SK-N-SH (cell line): ENCODE measurements around the gene FDX1. TPM values are rescaled to one million over a fixed set of nuclear protein-coding genes. Genes with fewer than 3 reads are reported as not detected.

Experiments
- CTCF ChIA-PET: fragments of 300-600, 350-600 bp; formaldehyde crosslinking; extraction: SDS; loops from one replicate; lab custom pipeline; 2021; lab: Yijun Ruan, JAX
- POLR2A ChIA-PET: fragments of 350-600 bp; sonication (Branson Sonifier 250); formaldehyde crosslinking; extraction: SDS; loops from one replicate; lab custom pipeline; 2020; ENCODE audit warnings: antibody characterized with exemption, inconsistent platforms; lab: Yijun Ruan, JAX
- DNase-seq: peaks from one replicate; pipeline ENCODE4 v3.0.0; 2012
- H2AFZ ChIP-seq: fragments of 200-600 bp; sonication (generic); 2 replicates; pipeline ENCODE4 v1.8.1; 2016; ENCODE audit warnings: antibody characterized with exemption, mild to moderate bottlenecking, low read depth
- H3F3A ChIP-seq: fragments of 200-600 bp; sonication (generic); replicated peaks from 2 replicates; pipeline ENCODE3; 2016; ENCODE audit warnings: antibody characterized with exemption, mild to moderate bottlenecking; ENCODE audit not compliant: insufficient read depth
- H3K27ac ChIP-seq, 2 experiments: fragments of 200-500 bp in 1 of 2; fragments of 200-600 bp in 1 of 2; sonication (Bioruptor generic) in 1 of 2; sonication (generic), shearing (Covaris generic) in 1 of 2; 2 replicates each; pipeline versions ENCODE4 v1.5.1 to v1.6.1; 2014 to 2016; ENCODE audit warnings: low read depth in 2 of 2, inconsistent platforms in 1 of 2, low read length in 1 of 2, mild to moderate bottlenecking in 1 of 2, mixed read lengths in 1 of 2
- H3K27me3 ChIP-seq: fragments of 200-600 bp; sonication (generic), shearing (Covaris generic); 2 replicates; pipeline ENCODE4 v1.6.1; 2016; ENCODE audit warnings: mixed run types; ENCODE audit not compliant: insufficient read depth
- H3K36me3 ChIP-seq, 2 experiments: fragments of 200-500 bp in 1 of 2; fragments of 200-600 bp in 1 of 2; sonication (Bioruptor generic) in 1 of 2; sonication (generic) in 1 of 2; replicated peaks in 1 of 2; 2 replicates each; pipeline versions ENCODE3 to v1.5.1; 2014 to 2016; ENCODE audit warnings: low read length in 1 of 2, mild to moderate bottlenecking in 1 of 2; ENCODE audit not compliant: insufficient read depth in 2 of 2, control insufficient read depth in 1 of 2
- H3K4me1 ChIP-seq, 2 experiments: fragments of 200-500 bp in 1 of 2; fragments of 200-600 bp in 1 of 2; sonication (Bioruptor generic) in 1 of 2; sonication (generic), shearing (Covaris generic) in 1 of 2; 2 replicates each; pipeline versions ENCODE4 v1.5.1 to v1.6.1; 2014 to 2016; ENCODE audit warnings: low read depth in 1 of 2, low read length in 1 of 2, mixed run types in 1 of 2; ENCODE audit not compliant: insufficient read depth in 2 of 2, control insufficient read depth in 1 of 2
- H3K4me2 ChIP-seq: fragments of 200-600 bp; sonication (generic), shearing (Covaris generic); 2 replicates; pipeline ENCODE4 v1.6.1; 2017; ENCODE audit warnings: mixed run types
- H3K4me3 ChIP-seq, 2 experiments: fragments of 200-500 bp in 1 of 2; fragments of 200-600 bp in 1 of 2; sonication (Bioruptor generic) in 1 of 2; sonication (generic), shearing (Covaris generic) in 1 of 2; 2 replicates each; pipeline versions ENCODE4 v1.5.1 to v1.8.1; 2014 to 2016; ENCODE audit warnings: low read depth in 2 of 2, inconsistent platforms in 1 of 2, low read length in 1 of 2, mild to moderate bottlenecking in 1 of 2, mixed read lengths in 1 of 2, moderate library complexity in 1 of 2
- H3K79me2 ChIP-seq: fragments of 200-600 bp; sonication (generic); 2 replicates; pipeline ENCODE4 v1.8.1; 2017; ENCODE audit warnings: mild to moderate bottlenecking; ENCODE audit not compliant: insufficient read depth
- H3K9ac ChIP-seq: fragments of 200-600 bp; sonication (generic); 2 replicates; pipeline ENCODE4 v1.6.1; 2017; ENCODE audit warnings: mixed run types
- H3K9me2 ChIP-seq: fragments of 200-600 bp; sonication (generic); 2 replicates; pipeline ENCODE4 v1.6.1; 2017; ENCODE audit warnings: mixed run types
- H3K9me3 ChIP-seq: fragments of 200-600 bp; sonication (generic); 2 replicates; pipeline ENCODE4 v1.6.1; 2017; ENCODE audit warnings: mixed run types, mild to moderate bottlenecking, moderate library complexity
- H4K20me1 ChIP-seq: fragments of 200-600 bp; sonication (generic); 2 replicates; pipeline ENCODE4 v1.6.1; 2017; ENCODE audit warnings: mild to moderate bottlenecking, mixed run types; ENCODE audit not compliant: insufficient read depth
- CHD2 ChIP-seq: fragments of 150-350 bp; IDR thresholded peaks from 2 replicates; pipeline ENCODE4 v1.6.1; 2018; ENCODE audit warnings: low read length; ENCODE audit not compliant: partially characterized antibody
- EP300 ChIP-seq, 2 experiments: IDR thresholded peaks; 2 replicates each; pipeline versions ENCODE4 v1.4.0 to v1.6.1; 2012; ENCODE audit warnings: borderline replicate concordance in 1 of 2, low read depth in 1 of 2, low read length in 1 of 2
- EZH2phosphoT487 ChIP-seq: fragments of 200-600 bp; sonication (generic); IDR thresholded peaks from 2 replicates; pipeline ENCODE4 v1.6.1; 2017; ENCODE audit warnings: low read depth, mixed run types, mild to moderate bottlenecking, antibody characterized with exemption, moderate library complexity, borderline replicate concordance
- FOXJ3 ChIP-seq: sonication (generic); formaldehyde crosslinking; IDR thresholded peaks from 2 replicates; pipeline ENCODE4 v1.5.1; 2020; ENCODE audit warnings: mild to moderate bottlenecking, missing genetic modification reagents
- FOXM1 ChIP-seq: IDR thresholded peaks from 2 replicates; pipeline ENCODE4 v1.4.0; 2012; ENCODE audit warnings: low read depth, mild to moderate bottlenecking
- GABPA ChIP-seq: IDR thresholded peaks from 2 replicates; pipeline ENCODE4 v1.4.0; 2012; ENCODE audit warnings: low read depth, mild to moderate bottlenecking
- JUND ChIP-seq: IDR thresholded peaks from 2 replicates; pipeline ENCODE4 v1.4.0; 2012
- NFIC ChIP-seq: IDR thresholded peaks from 2 replicates; pipeline ENCODE4 v1.4.0; 2012; ENCODE audit warnings: borderline replicate concordance
- NRF1 ChIP-seq: IDR thresholded peaks from 2 replicates; pipeline ENCODE4 v1.6.1; 2012; ENCODE audit warnings: low read depth, mild to moderate bottlenecking, low read length
- POLR2AphosphoS5 ChIP-seq: IDR thresholded peaks from 2 replicates; pipeline ENCODE4 v1.6.1; 2012; ENCODE audit warnings: low read depth, low read length
- RCOR1 ChIP-seq: fragments of 150-350 bp; IDR thresholded peaks from 2 replicates; pipeline ENCODE4 v1.6.1; 2017; ENCODE audit warnings: antibody characterized with exemption, low read length
- RXRA ChIP-seq: IDR thresholded peaks from 2 replicates; pipeline ENCODE4 v1.4.0; 2012; ENCODE audit warnings: low read depth, mild to moderate bottlenecking, borderline replicate concordance
- SIN3A ChIP-seq: IDR thresholded peaks from 2 replicates; pipeline ENCODE4 v1.6.1; 2012; ENCODE audit warnings: low read depth, mild to moderate bottlenecking, low read length, moderate library complexity, borderline replicate concordance
- SMC3 ChIP-seq: IDR thresholded peaks from 2 replicates; pipeline ENCODE4 v1.6.1; 2012; ENCODE audit warnings: low read depth, low read length, improper control_type of control experiment
- TCF12 ChIP-seq: IDR thresholded peaks from 2 replicates; pipeline ENCODE4 v1.4.0; 2012
- TEAD4 ChIP-seq: IDR thresholded peaks from 2 replicates; pipeline ENCODE4 v1.4.0; 2012; ENCODE audit warnings: mild to moderate bottlenecking, borderline replicate concordance; ENCODE audit not compliant: insufficient read depth
- YY1 ChIP-seq: IDR thresholded peaks from 2 replicates; pipeline ENCODE4 v1.4.0; 2012; ENCODE audit warnings: low read depth, mild to moderate bottlenecking
- WGBS: methylation state at CpG from one replicate; pipeline ENCODE4 v1.1.6; 2017; ENCODE audit warnings: low lambda C conversion rate; 5-methylcytosine and 5-hydroxymethylcytosine counted together
- polyA plus RNA-seq, 3 experiments: library from polyadenylated mRNA; depleted of rRNA; stranded (reverse); fragments of >200 nt; gene quantifications; 2 replicates each; pipeline ENCODE4 v1.2.3, GENCODE V29; 2012
- TF ChIP-seq, protein P1 (sequence below): fragments of 150-350 bp; IDR thresholded peaks from 2 replicates; pipeline ENCODE4 v1.6.1; 2016; ENCODE audit warnings: mild to moderate bottlenecking, low read depth, low read length
- TF ChIP-seq, protein P2 (sequence below): IDR thresholded peaks from 2 replicates; pipeline ENCODE4; 2012
- TF ChIP-seq, protein P3 (sequence below): IDR thresholded peaks from 2 replicates; pipeline ENCODE4 v1.4.0; 2012; ENCODE audit warnings: low read depth

Gene FDX1
- polyA plus RNA-seq, 1 of the 3 experiments (the other 2 are of a cell fraction): 4.0 TPM

DNA sequence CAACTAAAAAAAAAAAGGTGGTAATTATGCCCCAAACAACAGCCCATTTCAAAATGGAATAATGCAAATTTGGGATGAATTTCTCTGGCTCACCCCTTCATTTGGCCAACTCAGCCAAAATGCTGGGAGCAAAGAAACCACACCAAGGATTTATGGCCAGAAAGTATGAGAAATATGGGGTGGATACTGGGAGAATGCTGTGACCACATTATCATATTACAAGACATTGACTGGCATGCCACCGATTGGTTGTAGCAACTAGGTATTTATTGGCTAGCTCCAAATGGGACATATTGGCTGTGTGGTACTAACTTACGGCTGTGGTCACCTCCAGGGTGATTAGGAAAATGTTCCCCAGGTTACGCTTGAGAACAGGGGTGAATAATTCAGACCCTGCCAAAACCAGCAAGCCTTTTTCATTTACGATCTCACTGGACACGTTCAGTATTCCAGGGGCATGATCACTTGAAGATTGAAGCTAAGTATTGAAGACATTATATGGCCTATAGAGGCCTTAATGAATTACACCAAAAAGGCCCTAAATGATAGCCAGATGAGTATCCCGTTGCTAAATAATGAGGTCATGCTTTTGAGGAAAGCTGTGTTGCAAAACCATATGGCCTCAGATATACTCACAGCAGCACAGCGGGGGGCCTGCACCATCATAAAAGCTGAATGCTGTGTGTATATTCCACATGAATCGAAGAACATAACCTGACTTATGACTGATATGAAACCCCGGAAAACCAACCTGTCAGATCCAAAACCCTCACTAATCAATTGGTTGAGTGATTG, 3.8 kb upstream of the FDX1 start:
- Histone ChIP-seq H3K79me2 (peaks cover 5% of the 10 kb centered on the region), H3K4me2 (no peak overlapping the region), H3K9me3 (no peaks in the 10 kb centered on the region), H3K4me3 (no peak overlapping the region), H3K9me2 (no peaks in the 10 kb centered on the region), H3K4me1 (peaks cover 0 to 8% of the 10 kb centered on the region in 2 experiments; a peak in 2 of 4 replicates), H3K9ac (no peak overlapping the region), H3K27me3 (no peaks in the 10 kb centered on the region), H2AFZ (no peak overlapping the region), H3F3A (peaks cover 9% of the 10 kb centered on the region), H3K36me3 (no peaks in the 10 kb centered on the region), H3K27ac (no peak overlapping the region), H4K20me1 (no peaks in the 10 kb centered on the region)
- TF ChIP-seq, protein P1, sequence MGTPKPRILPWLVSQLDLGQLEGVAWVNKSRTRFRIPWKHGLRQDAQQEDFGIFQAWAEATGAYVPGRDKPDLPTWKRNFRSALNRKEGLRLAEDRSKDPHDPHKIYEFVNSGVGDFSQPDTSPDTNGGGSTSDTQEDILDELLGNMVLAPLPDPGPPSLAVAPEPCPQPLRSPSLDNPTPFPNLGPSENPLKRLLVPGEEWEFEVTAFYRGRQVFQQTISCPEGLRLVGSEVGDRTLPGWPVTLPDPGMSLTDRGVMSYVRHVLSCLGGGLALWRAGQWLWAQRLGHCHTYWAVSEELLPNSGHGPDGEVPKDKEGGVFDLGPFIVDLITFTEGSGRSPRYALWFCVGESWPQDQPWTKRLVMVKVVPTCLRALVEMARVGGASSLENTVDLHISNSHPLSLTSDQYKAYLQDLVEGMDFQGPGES: no peak
- TF ChIP-seq NFIC (no peak), JUND (no peak), YY1 (no peak), TCF12 (no peak), SIN3A (no peak), RXRA (no peak), EZH2phosphoT487 (no peak), POLR2AphosphoS5 (no peak), GABPA (no peak), TEAD4 (no peak), SMC3 (no peak)
- TF ChIP-seq, protein P2, sequence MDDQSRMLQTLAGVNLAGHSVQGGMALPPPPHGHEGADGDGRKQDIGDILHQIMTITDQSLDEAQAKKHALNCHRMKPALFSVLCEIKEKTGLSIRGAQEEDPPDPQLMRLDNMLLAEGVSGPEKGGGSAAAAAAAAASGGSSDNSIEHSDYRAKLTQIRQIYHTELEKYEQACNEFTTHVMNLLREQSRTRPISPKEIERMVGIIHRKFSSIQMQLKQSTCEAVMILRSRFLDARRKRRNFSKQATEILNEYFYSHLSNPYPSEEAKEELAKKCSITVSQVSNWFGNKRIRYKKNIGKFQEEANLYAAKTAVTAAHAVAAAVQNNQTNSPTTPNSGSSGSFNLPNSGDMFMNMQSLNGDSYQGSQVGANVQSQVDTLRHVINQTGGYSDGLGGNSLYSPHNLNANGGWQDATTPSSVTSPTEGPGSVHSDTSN: no peak
- ChIA-PET POLR2A (no interaction called here), CTCF (interaction anchor here (0.6 to 2.9 kb wide), 3 partner anchors 11 to 225 kb away, joined by 3 to 12 read pairs (median 4); no protein-coding TSS in a partner anchor)
- WGBS: 81% methylated on average over 9 of the region's 9 CpGs
- DNase-seq: no peak

DNA sequence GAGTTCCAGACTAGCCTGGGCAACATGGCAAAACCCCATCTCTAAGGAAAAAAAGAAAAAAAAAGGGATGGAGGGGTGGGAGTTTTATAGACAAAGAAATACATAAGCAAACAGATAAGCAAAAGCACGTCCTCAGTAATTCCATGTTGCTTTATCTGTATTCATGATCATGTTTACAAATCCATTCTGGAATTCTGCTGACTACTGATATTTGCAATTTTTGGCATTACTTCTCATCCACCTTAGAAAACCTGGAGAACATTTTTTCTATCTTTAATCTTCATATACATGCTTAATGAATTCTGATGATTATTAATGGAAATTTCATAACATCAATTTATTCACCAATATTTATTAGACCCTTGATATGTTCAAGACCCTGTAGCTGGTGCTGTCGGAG, 1.7 kb upstream of the FDX1 start:
- Histone ChIP-seq H4K20me1 (peaks cover 3% of the 10 kb centered on the region), H3K4me2 (no peak overlapping the region), H3K9me2 (no peaks in the 10 kb centered on the region), H3K79me2 (peaks cover 26% of the 10 kb centered on the region), H3K9me3 (no peaks in the 10 kb centered on the region), H2AFZ (no peak overlapping the region), H3K27me3 (no peaks in the 10 kb centered on the region), H3K4me1 (peaks cover 4 to 18% of the 10 kb centered on the region in 2 experiments; a peak in 3 of 4 replicates), H3K9ac (no peak overlapping the region), H3F3A (peaks cover 10% of the 10 kb centered on the region), H3K4me3 (no peak overlapping the region), H3K36me3 (no peaks in the 10 kb centered on the region), H3K27ac (no peak overlapping the region)
- TF ChIP-seq EP300 (IDR thresholded peaks at IDR 0.05; ENCODE audit: borderline replicate concordance in 1 of 2, low read depth in 1 of 2, low read length in 1 of 2) (no peak), TEAD4 (no peak), YY1 (no peak), NRF1 (no peak), FOXJ3 (CRISPR knock-in tag) (no peak), SMC3 (no peak), RCOR1 (no peak), CHD2 (no peak), EZH2phosphoT487 (no peak), FOXM1 (no peak)
- TF ChIP-seq, protein P3, sequence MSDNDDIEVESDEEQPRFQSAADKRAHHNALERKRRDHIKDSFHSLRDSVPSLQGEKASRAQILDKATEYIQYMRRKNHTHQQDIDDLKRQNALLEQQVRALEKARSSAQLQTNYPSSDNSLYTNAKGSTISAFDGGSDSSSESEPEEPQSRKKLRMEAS: no peak
- TF ChIP-seq, protein P2: no peak
- CTCF ChIA-PET: no interaction called here
- POLR2A ChIA-PET: no interaction called here
- WGBS: 91% methylated on average over 2 of the region's 2 CpGs
- DNase-seq: no peak
